ENCODE data around the gene SYNGR2. TPM values are rescaled to one million over a fixed set of nuclear protein-coding genes. Genes with fewer than 3 reads are reported as not detected.

The SYNGR2 gene
- polyA plus RNA-seq, 1 donor (not counting 4 experiments of a cell fraction or from before 2014, with no cell fraction given) = 103 TPM

DNA sequence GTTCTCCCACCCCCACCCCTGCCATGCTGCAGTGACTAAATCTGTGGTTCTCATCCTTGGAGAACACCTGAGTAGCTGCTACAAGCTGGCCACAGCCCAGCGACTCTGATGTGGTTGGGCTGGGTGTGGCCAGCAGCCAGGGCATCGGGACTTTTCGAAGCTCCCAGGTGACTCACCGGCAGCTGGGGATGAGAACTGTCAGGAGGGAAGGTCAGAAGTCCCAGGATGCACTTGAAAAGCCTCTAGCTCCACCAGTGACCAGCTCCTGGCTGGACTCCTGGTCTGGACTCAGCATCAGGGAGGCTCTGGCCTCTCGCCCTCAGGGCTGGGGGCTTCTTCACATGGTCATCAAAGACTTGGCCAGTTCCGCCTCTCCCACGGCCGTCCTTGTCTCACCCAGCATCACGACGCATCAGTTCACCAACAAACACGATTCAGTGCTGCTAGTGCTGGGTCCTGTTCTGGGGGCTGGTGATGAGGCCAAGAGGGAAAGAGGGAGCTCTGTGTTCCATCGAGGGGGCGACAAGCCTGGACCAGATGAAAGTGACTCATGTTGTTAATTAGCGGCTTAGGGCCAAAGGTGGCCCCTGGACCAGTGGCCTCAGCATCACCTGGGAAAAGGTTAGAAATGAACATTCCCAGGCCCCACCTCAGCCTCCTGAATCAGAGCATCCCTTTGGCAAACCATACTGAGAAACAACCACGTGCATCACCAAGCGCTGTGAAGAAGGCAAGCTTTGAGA is 26.1 kb upstream of the SYNGR2 start:
- H3K9ac ChIP-seq (ENCODE audit: control insufficient read depth, extremely low read depth, insufficient read depth, low read length) = peak overlapping the region; percentile 76
- no peak overlapping the region for H3K4me3 ChIP-seq (ENCODE audit: control insufficient read depth in 2 of 3, extremely low read depth in 1 of 3, insufficient read depth in 2 of 3, low read depth in 1 of 3, low read length in 3 of 3)
- dilution Hi-C loops (cut with MboI; ENCODE audit: extremely low pct_ligation_motif_present, low sequenced_read_pairs) = no loop called here
- peaks cover 8% of the 10 kb centered on the region for H3K27me3 ChIP-seq (ENCODE audit: control insufficient read depth, extremely low read depth, insufficient read depth, low read length)
- no peaks in the 10 kb centered on the region for H3K36me3 ChIP-seq (ENCODE audit: control insufficient read depth in 2 of 2, extremely low read depth in 1 of 2, insufficient read depth in 2 of 2, low read length in 2 of 2)
- no peak overlapping the region for H2AFZ ChIP-seq (ENCODE audit: control insufficient read depth, low read length)
- H3K9me3 ChIP-seq (ENCODE audit: control insufficient read depth, low read depth, low read length) = no peaks in the 10 kb centered on the region
- no peaks in the 10 kb centered on the region for H4K20me1 ChIP-seq (ENCODE audit: control insufficient read depth, extremely low read depth, insufficient read depth, low read length)
- TF ChIP-seq, protein P1, sequence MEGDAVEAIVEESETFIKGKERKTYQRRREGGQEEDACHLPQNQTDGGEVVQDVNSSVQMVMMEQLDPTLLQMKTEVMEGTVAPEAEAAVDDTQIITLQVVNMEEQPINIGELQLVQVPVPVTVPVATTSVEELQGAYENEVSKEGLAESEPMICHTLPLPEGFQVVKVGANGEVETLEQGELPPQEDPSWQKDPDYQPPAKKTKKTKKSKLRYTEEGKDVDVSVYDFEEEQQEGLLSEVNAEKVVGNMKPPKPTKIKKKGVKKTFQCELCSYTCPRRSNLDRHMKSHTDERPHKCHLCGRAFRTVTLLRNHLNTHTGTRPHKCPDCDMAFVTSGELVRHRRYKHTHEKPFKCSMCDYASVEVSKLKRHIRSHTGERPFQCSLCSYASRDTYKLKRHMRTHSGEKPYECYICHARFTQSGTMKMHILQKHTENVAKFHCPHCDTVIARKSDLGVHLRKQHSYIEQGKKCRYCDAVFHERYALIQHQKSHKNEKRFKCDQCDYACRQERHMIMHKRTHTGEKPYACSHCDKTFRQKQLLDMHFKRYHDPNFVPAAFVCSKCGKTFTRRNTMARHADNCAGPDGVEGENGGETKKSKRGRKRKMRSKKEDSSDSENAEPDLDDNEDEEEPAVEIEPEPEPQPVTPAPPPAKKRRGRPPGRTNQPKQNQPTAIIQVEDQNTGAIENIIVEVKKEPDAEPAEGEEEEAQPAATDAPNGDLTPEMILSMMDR (optimal IDR thresholded peaks at IDR 0.05 in 1 of 3, IDR thresholded peaks at IDR 0.05 in 1 of 3, conservative IDR thresholded peaks at IDR 0.05 in 1 of 3; ENCODE audit: extremely low read depth in 1 of 3, insufficient read depth in 2 of 3, low read length in 3 of 3) = no peak
- TF ChIP-seq EZH2 (IDR thresholded peaks at IDR 0.05; ENCODE audit: low read length) = no peak
- peaks cover 41% of the 10 kb centered on the region for H3K4me1 ChIP-seq (ENCODE audit: control insufficient read depth, extremely low read depth, insufficient read depth, low read length)
- peak overlapping the region; percentile 89 for H3K27ac ChIP-seq (ENCODE audit: control insufficient read depth, insufficient read depth, low read length)
- no peaks in the 10 kb centered on the region for H3K79me2 ChIP-seq (ENCODE audit: control insufficient read depth, insufficient read depth, low read length)
- H3K4me2 ChIP-seq (ENCODE audit: control insufficient read depth, extremely low read depth, insufficient read depth, low read depth, low read length) = peak overlapping the region; percentile 66
- H3K9me1 ChIP-seq (ENCODE audit: control insufficient read depth, extremely low read depth, insufficient read depth, low read length) = no peaks in the 10 kb centered on the region
- FAIRE-seq = peak; percentile 88
- DNase-seq (ENCODE audit: low read depth, low spot score) = peak; percentile 97

DNA sequence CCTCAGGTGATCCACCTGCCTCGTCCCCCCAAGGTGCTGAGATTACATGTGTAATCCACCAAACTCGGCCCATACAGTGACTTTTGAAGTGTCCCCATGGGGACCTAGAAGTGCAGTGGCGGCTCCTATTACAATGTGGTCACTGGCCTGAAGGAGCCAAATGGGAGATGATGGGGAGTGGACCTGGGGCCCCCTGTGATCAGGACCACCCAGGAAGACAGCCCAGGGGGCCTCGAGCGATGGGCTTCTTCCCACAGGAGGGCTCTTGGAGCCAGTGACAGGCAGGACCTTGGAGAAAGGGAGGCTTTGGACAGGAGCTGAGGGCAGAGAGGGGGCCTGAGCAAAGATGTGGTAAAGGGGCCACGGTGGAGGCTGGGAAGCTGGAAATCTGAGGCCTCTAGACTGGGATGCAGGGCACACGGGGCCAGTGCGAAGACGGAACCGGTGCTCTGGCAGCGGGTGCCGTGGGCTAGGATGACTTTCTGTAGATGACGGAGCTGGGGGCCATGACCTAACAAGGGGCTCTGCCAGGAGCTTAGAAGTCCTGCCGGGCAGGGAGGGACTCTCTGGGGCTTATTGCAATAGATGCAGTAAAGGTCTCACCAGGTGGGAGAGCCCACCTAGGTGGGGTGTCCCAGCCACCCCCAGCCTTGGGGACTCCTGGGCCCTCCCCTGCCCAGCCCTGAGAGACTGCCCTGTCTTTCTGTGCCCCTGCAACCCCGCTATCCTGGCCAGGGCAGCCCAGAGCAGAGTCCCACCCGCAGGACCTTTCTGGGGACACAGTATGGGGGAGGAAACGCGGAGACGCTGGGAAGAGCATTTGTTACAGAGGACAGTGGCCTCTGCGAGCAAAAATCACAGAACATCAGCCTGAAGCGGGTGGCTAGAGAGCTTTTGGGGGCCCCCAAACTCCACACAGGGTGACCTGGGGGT is 24.9 kb upstream of the SYNGR2 start:
- H3K36me3 ChIP-seq (ENCODE audit: control insufficient read depth in 2 of 2, extremely low read depth in 1 of 2, insufficient read depth in 2 of 2, low read length in 2 of 2) = no peaks in the 10 kb centered on the region
- H3K9ac ChIP-seq (ENCODE audit: control insufficient read depth, extremely low read depth, insufficient read depth, low read length) = no peak overlapping the region
- no peak overlapping the region for H3K27ac ChIP-seq (ENCODE audit: control insufficient read depth, insufficient read depth, low read length)
- H3K9me1 ChIP-seq (ENCODE audit: control insufficient read depth, extremely low read depth, insufficient read depth, low read length) = no peaks in the 10 kb centered on the region
- DNase-seq (ENCODE audit: low read depth, low spot score) (no peak), FAIRE-seq (no peak)
- dilution Hi-C loops (cut with MboI; ENCODE audit: extremely low pct_ligation_motif_present, low sequenced_read_pairs) = no loop called here
- no peak overlapping the region for H3K4me3 ChIP-seq (ENCODE audit: control insufficient read depth in 2 of 3, extremely low read depth in 1 of 3, insufficient read depth in 2 of 3, low read depth in 1 of 3, low read length in 3 of 3)
- no peak overlapping the region for H2AFZ ChIP-seq (ENCODE audit: control insufficient read depth, low read length)
- peaks cover 44% of the 10 kb centered on the region for H3K4me1 ChIP-seq (ENCODE audit: control insufficient read depth, extremely low read depth, insufficient read depth, low read length)
- H3K4me2 ChIP-seq (ENCODE audit: control insufficient read depth, extremely low read depth, insufficient read depth, low read depth, low read length) = no peak overlapping the region
- TF ChIP-seq, protein P1 (optimal IDR thresholded peaks at IDR 0.05 in 1 of 3, IDR thresholded peaks at IDR 0.05 in 1 of 3, conservative IDR thresholded peaks at IDR 0.05 in 1 of 3; ENCODE audit: extremely low read depth in 1 of 3, insufficient read depth in 2 of 3, low read length in 3 of 3) = no peak
- no peak for TF ChIP-seq EZH2 (IDR thresholded peaks at IDR 0.05; ENCODE audit: low read length)
- no peaks in the 10 kb centered on the region for H3K79me2 ChIP-seq (ENCODE audit: control insufficient read depth, insufficient read depth, low read length)
- no peaks in the 10 kb centered on the region for H4K20me1 ChIP-seq (ENCODE audit: control insufficient read depth, extremely low read depth, insufficient read depth, low read length)
- H3K27me3 ChIP-seq (ENCODE audit: control insufficient read depth, extremely low read depth, insufficient read depth, low read length) = peaks cover 8% of the 10 kb centered on the region
- H3K9me3 ChIP-seq (ENCODE audit: control insufficient read depth, low read depth, low read length) = no peaks in the 10 kb centered on the region
